Kidney epithelial cell (primary cell): ENCODE measurements around the gene ARHGEF9. TPM values are rescaled to one million over a fixed set of nuclear protein-coding genes. Genes with fewer than 3 reads are reported as not detected.

Experiments
- DNase-seq: peaks from one replicate; pipeline ENCODE4 v3.0.0-alpha.2; 2010; ENCODE audit warnings: low read depth
- H3K27me3 ChIP-seq: 2 replicates; pipeline ENCODE4 v1.6.0; 2011; ENCODE audit warnings: low read length; ENCODE audit not compliant: control insufficient read depth, insufficient read depth
- H3K36me3 ChIP-seq: 2 replicates; pipeline ENCODE4 v1.5.1; 2011; ENCODE audit warnings: low read length; ENCODE audit not compliant: control insufficient read depth, insufficient read depth
- H3K4me3 ChIP-seq: 2 replicates; pipeline ENCODE4 v1.5.1; 2011; ENCODE audit warnings: low read depth, mild to moderate bottlenecking, control low read depth, low read length
- CTCF ChIP-seq: IDR thresholded peaks from 2 replicates; pipeline ENCODE4 v1.5.1; 2011; ENCODE audit warnings: mild to moderate bottlenecking, moderate library complexity, low read length, control low read depth, inconsistent platforms; ENCODE audit not compliant: insufficient read depth, poor library complexity, severe bottlenecking
- total RNA-seq: library from RNA; depleted of rRNA; stranded (reverse); fragments of >200 nt; gene quantifications from 2 replicates; pipeline ENCODE4 v1.2.3, GENCODE V29; 2015

The ARHGEF9 gene
- total RNA-seq, 1 donor from 2014 or later: 14.4 TPM

GRCh38 chrX:63754136-63754859 is 30.7 kb downstream of the ARHGEF9 start:
- H3K4me3 ChIP-seq: peak overlapping the region; percentile 57
- no peak for DNase-seq
- H3K27me3 ChIP-seq: no peaks in the 10 kb centered on the region
- no peaks in the 10 kb centered on the region for H3K36me3 ChIP-seq
- TF ChIP-seq CTCF: no peak

GRCh38 chrX:63751481-63751880 is 33.5 kb downstream of the ARHGEF9 start:
- no peak for TF ChIP-seq CTCF
- no peak for DNase-seq
- Histone ChIP-seq H3K4me3 (no peak overlapping the region), H3K36me3 (no peaks in the 10 kb centered on the region), H3K27me3 (no peaks in the 10 kb centered on the region)

- no peak for DNase-seq
- no peak for TF ChIP-seq CTCF
- no peaks in the 10 kb centered on the region for H3K36me3 ChIP-seq
- H3K4me3 ChIP-seq: no peak overlapping the region
- no peaks in the 10 kb centered on the region for H3K27me3 ChIP-seq
Observed at GRCh38 chrX:63750811-63751210, 34.2 kb downstream of the ARHGEF9 start.

GRCh38 chrX:63747331-63747730 is 37.7 kb downstream of the ARHGEF9 start:
- DNase-seq: peak; percentile 41
- Histone ChIP-seq H3K4me3 (no peak overlapping the region), H3K27me3 (no peaks in the 10 kb centered on the region), H3K36me3 (no peaks in the 10 kb centered on the region)
- TF ChIP-seq CTCF: no peak

GRCh38 chrX:63746715-63747114 is 38.3 kb downstream of the ARHGEF9 start:
- DNase-seq: no peak
- H3K4me3 ChIP-seq: no peak overlapping the region
- TF ChIP-seq CTCF: no peak
- H3K27me3 ChIP-seq: no peaks in the 10 kb centered on the region
- no peaks in the 10 kb centered on the region for H3K36me3 ChIP-seq

GRCh38 chrX:63746278-63746677 is 38.7 kb downstream of the ARHGEF9 start:
- no peak overlapping the region for H3K4me3 ChIP-seq
- H3K27me3 ChIP-seq: no peaks in the 10 kb centered on the region
- no peak for TF ChIP-seq CTCF
- no peak for DNase-seq
- no peaks in the 10 kb centered on the region for H3K36me3 ChIP-seq
